HepG2 (cell line): ENCODE results near the gene ZBTB46. TPM values are rescaled to one million over a fixed set of nuclear protein-coding genes. Genes with fewer than 3 reads are reported as not detected.

Source experiments
- ATAC-seq: fragments of 200-7000 bp; cut with Tn5 transposase; 3 replicates; pipeline ENCODE4 v1.9.1; 2020; ENCODE audit warnings: mild to moderate bottlenecking, moderate library complexity
- BruUV-seq: library from RNA; stranded (reverse); fragments of 400-500 nt; replicated peaks from 2 replicates; lab custom pipeline; 2021; lab: Mats Ljungman, UMichigan
- CTCF ChIA-PET: fragments of 300-600 bp; formaldehyde crosslinking; extraction: SDS; loops from one replicate; lab custom pipeline; 2021; ENCODE audit warnings: low total read pairs, inconsistent platforms, low intra/inter-chr PET ratio; lab: Yijun Ruan, JAX
- POLR2A ChIA-PET: fragments of 350-600 bp; sonication (Branson Sonifier 250); formaldehyde crosslinking; loops from one replicate; lab custom pipeline; 2020; ENCODE audit warnings: antibody characterized with exemption, inconsistent platforms; lab: Yijun Ruan, JAX
- DNase-seq: peaks from one replicate; pipeline ENCODE4 v3.0.0-alpha.2; 2015; ENCODE audit warnings: low spot score
- FAIRE-seq: peaks from 3 replicates; lab custom pipeline; 2011; peaks lifted over from hg19 to GRCh38; lab: Jason Lieb, UNC
- H2AFZ ChIP-seq: one replicate; pipeline ENCODE4 v1.6.1; 2011; ENCODE audit warnings: low read length, inconsistent platforms
- H3K27ac ChIP-seq: fragments of 300-600 bp; 3 replicates; pipeline ENCODE4 v1.8.0; 2011; ENCODE audit warnings: mixed run types, mild to moderate bottlenecking, mixed read lengths, low read length, inconsistent platforms; ENCODE audit not compliant: insufficient read depth; ENCODE audit errors: extremely low read length
- H3K27me3 ChIP-seq, 2 experiments: fragments of 200-600 bp in 1 of 2; 2 replicates in 1 of 2; 3 replicates in 1 of 2; pipeline versions ENCODE4 v1.6.0 to v1.8.0; 2011; ENCODE audit warnings: low read length in 2 of 2, mild to moderate bottlenecking in 2 of 2, moderate library complexity in 2 of 2, inconsistent platforms in 1 of 2; ENCODE audit not compliant: insufficient read depth in 2 of 2, control insufficient read depth in 1 of 2
- H3K36me3 ChIP-seq, 2 experiments: fragments of 200-600 bp in 1 of 2; replicated peaks in 1 of 2; 2 replicates in 1 of 2; 3 replicates in 1 of 2; pipeline versions ENCODE4 v1.5.1 to v1.8.0; 2011; ENCODE audit warnings: low read length in 2 of 2, inconsistent platforms in 1 of 2; ENCODE audit not compliant: insufficient read depth in 2 of 2, control insufficient read depth in 1 of 2
- H3K4me1 ChIP-seq: 2 replicates; pipeline ENCODE4 v1.5.1; 2012; ENCODE audit warnings: low read length, inconsistent platforms; ENCODE audit not compliant: insufficient read depth
- H3K4me2 ChIP-seq: 2 replicates; pipeline ENCODE4 v1.6.0; 2011; ENCODE audit warnings: low read depth, low read length, inconsistent platforms
- H3K4me3 ChIP-seq, 3 experiments: fragments of 200-600 bp in 1 of 3; sonication (generic), shearing (Covaris generic) in 1 of 3; replicated peaks in 1 of 3; 2 replicates each; pipeline ENCODE4 v1.5.1; 2011 to 2016; ENCODE audit warnings: low read length in 3 of 3, inconsistent platforms in 2 of 3, low read depth in 2 of 3, mild to moderate bottlenecking in 2 of 3, control low read depth in 1 of 3, mixed read lengths in 1 of 3; ENCODE audit not compliant: insufficient read depth in 1 of 3
- H3K79me2 ChIP-seq: one replicate; pipeline ENCODE4 v1.6.1; 2011; ENCODE audit warnings: low read length, inconsistent platforms; ENCODE audit not compliant: insufficient read depth
- H3K9ac ChIP-seq: 2 replicates; pipeline ENCODE4 v1.6.0; 2011; ENCODE audit warnings: mild to moderate bottlenecking, low read depth, low read length, inconsistent platforms; ENCODE audit not compliant: insufficient read depth
- H3K9me3 ChIP-seq: 2 replicates; pipeline ENCODE4 v1.5.1; 2012; ENCODE audit warnings: mild to moderate bottlenecking, low read length
- H4K20me1 ChIP-seq: 2 replicates; pipeline ENCODE4 v1.6.0; 2011; ENCODE audit warnings: inconsistent platforms, mild to moderate bottlenecking, low read length, moderate library complexity; ENCODE audit not compliant: insufficient read depth
- CREM ChIP-seq, 2 experiments: sonication (generic) in 1 of 2; formaldehyde crosslinking in 1 of 2; IDR thresholded peaks; 2 replicates each; pipeline versions ENCODE4 v1.4.0 to v1.6.1; 2016 to 2020; ENCODE audit warnings: antibody characterized with exemption in 1 of 2, mild to moderate bottlenecking in 1 of 2, missing genetic modification reagents in 1 of 2
- HDAC1 ChIP-seq: sonication (generic); formaldehyde crosslinking; IDR thresholded peaks from 2 replicates; pipeline ENCODE4 v1.5.1; 2020; ENCODE audit warnings: mild to moderate bottlenecking, missing genetic modification reagents
- JUNB ChIP-seq: sonication (generic); formaldehyde crosslinking; IDR thresholded peaks from 2 replicates; pipeline ENCODE4 v1.8.0; 2022; ENCODE audit warnings: missing genetic modification reagents, mild to moderate bottlenecking, borderline replicate concordance
- KAT2B ChIP-seq: fragments of 150-350 bp; IDR thresholded peaks from 2 replicates; pipeline ENCODE4 v1.6.1; 2014; ENCODE audit warnings: low read depth, low read length, borderline replicate concordance
- POLR2AphosphoS5 ChIP-seq: IDR thresholded peaks from 2 replicates; pipeline ENCODE4 v1.6.1; 2012; ENCODE audit warnings: low read depth, low read length
- STAT5B ChIP-seq: sonication (generic); formaldehyde crosslinking; IDR thresholded peaks from 2 replicates; pipeline ENCODE4 v1.4.0; 2020; ENCODE audit warnings: missing genetic modification reagents
- ZBTB38 ChIP-seq: sonication (generic); formaldehyde crosslinking; IDR thresholded peaks from 2 replicates; pipeline ENCODE4 v1.5.1; 2020; ENCODE audit warnings: mild to moderate bottlenecking, missing genetic modification reagents
- ZEB1 ChIP-seq: IDR thresholded peaks from 2 replicates; pipeline ENCODE4 v1.6.1; 2012; ENCODE audit warnings: mild to moderate bottlenecking, low read depth, inconsistent platforms; ENCODE audit not compliant: insufficient replicate concordance
- ZNF331 ChIP-seq: sonication (generic); formaldehyde crosslinking; IDR thresholded peaks from 2 replicates; pipeline ENCODE4 v1.4.0; 2020; ENCODE audit warnings: missing genetic modification reagents
- ZNF343 ChIP-seq: sonication (generic); formaldehyde crosslinking; IDR thresholded peaks from 2 replicates; pipeline ENCODE4 v1.4.0; 2020; ENCODE audit warnings: mild to moderate bottlenecking, missing genetic modification reagents
- ZNF468 ChIP-seq: sonication (generic); formaldehyde crosslinking; IDR thresholded peaks from 2 replicates; pipeline ENCODE4 v1.8.0; 2022; ENCODE audit warnings: mild to moderate bottlenecking, moderate library complexity, missing genetic modification reagents
- ZNF660 ChIP-seq: sonication (generic); formaldehyde crosslinking; IDR thresholded peaks from 2 replicates; pipeline ENCODE4 v1.5.1; 2020; ENCODE audit warnings: mild to moderate bottlenecking, low read depth, missing genetic modification reagents, borderline replicate concordance
- ZNF777 ChIP-seq: sonication (generic); formaldehyde crosslinking; IDR thresholded peaks from 2 replicates; pipeline ENCODE4 v1.4.0; 2020; ENCODE audit warnings: missing genetic modification reagents
- ZNF792 ChIP-seq: IDR thresholded peaks from 2 replicates; pipeline ENCODE4 v1.6.1; 2016
- WGBS: methylation state at CpG from one replicate; pipeline ENCODE4 v1.1.6; 2017; ENCODE audit warnings: low lambda C conversion rate; 5-methylcytosine and 5-hydroxymethylcytosine counted together
- in situ Hi-C: cut with HindIII; loops from 2 replicates; pipeline ENCODE4 v1.10.0; 2017; ENCODE audit warnings: low pct_unique_long_range_greater_than_20kb; ENCODE audit not compliant: extremely low pct_ligation_motif_present
- intact Hi-C: fragments of 100-400 bp; cut with micrococcal nuclease; formaldehyde crosslinking; loops from one replicate; pipeline ENCODE4 v1.10.0; 2022; ENCODE audit not compliant: unreplicated experiment
- polyA plus RNA-seq, 8 experiments: library from polyadenylated mRNA; depleted of rRNA in 3 of 8; stranded (reverse) in 7 of 8; unstranded in 1 of 8; fragments of >200 nt; fragmentation: Illumina TruSeq in 4 of 8; extraction: Trizol in 4 of 8; gene quantifications; 2 replicates each; pipeline versions ENCODE4 v1.2.1 to v1.2.3, GENCODE V29; 2011 to 2016; ENCODE audit warnings: low read depth in 4 of 8, missing spikeins in 1 of 8, mixed read lengths in 1 of 8; ENCODE audit not compliant: insufficient read depth in 1 of 8
- total RNA-seq, 5 experiments: library from RNA; depleted of rRNA; stranded (reverse); fragments of >200 nt; fragmentation: Illumina TruSeq; extraction: Trizol; gene quantifications; 2 replicates each; pipeline ENCODE4 v1.2.3, GENCODE V29; 2016; ENCODE audit warnings: low read depth in 1 of 5
- TF ChIP-seq, protein P1 (sequence below): sonication (generic); formaldehyde crosslinking; IDR thresholded peaks from 2 replicates; pipeline ENCODE4 v1.4.0; 2020; ENCODE audit warnings: missing genetic modification reagents, borderline replicate concordance
- TF ChIP-seq, protein P2 (sequence below): sonication (generic); formaldehyde crosslinking; IDR thresholded peaks from 2 replicates; pipeline ENCODE4 v1.9.0; 2021; ENCODE audit warnings: mild to moderate bottlenecking, missing genetic modification reagents

Gene ZBTB46
- total and polyA plus RNA-seq, 2 of the 13 experiments (the other 11 are each of a cell fraction or from before 2014, with no cell fraction given) = 1.6 to 13.5 TPM

GRCh38 chr20:63741676-63742380 is 89.2 kb downstream of the ZBTB46 start (continued):
- TF ChIP-seq ZNF331 (CRISPR knock-in tag) (no peak), KAT2B (no peak), ZEB1 (no peak), ZBTB38 (CRISPR knock-in tag) (peak; percentile 98), ZNF777 (CRISPR knock-in tag) (no peak), JUNB (CRISPR knock-in tag) (no peak), CREM (IDR thresholded peaks at IDR 0.05) (no peak), CREM (CRISPR knock-in tag; IDR thresholded peaks at IDR 0.05) (no peak), POLR2AphosphoS5 (no peak), ZNF792 (no peak)
- TF ChIP-seq, protein P1, sequence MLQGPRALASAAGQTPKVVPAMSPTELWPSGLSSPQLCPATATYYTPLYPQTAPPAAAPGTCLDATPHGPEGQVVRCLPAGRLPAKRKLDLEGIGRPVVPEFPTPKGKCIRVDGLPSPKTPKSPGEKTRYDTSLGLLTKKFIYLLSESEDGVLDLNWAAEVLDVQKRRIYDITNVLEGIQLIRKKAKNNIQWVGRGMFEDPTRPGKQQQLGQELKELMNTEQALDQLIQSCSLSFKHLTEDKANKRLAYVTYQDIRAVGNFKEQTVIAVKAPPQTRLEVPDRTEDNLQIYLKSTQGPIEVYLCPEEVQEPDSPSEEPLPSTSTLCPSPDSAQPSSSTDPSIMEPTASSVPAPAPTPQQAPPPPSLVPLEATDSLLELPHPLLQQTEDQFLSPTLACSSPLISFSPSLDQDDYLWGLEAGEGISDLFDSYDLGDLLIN (CRISPR knock-in tag) = 0 out of 2 replicates have a peak, but pooled peaks have one; percentile 46

DNA sequence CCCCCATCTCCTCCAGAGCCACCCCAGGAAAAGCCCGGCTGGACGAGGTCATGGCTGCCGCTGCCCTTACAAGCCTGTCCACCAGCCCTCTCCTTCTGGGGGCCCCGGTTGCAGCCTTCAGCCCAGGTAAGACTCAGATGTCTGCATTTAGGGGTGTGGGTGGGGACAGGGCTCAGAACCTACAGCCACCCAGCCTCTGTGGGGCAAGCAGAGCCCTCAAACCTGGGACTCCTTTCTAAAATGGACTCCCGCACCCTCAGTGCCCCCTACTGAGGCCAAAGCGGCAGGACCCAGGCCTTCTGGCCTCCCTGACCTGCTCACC is 89.7 kb downstream of the ZBTB46 start:
- FAIRE-seq (no peak), ATAC-seq (no peak), DNase-seq (no peak)
- POLR2A ChIA-PET = interaction anchor here (0.7 to 2.4 kb wide), 29 partner anchors 9 to 321 kb away, joined by 3 to 41 read pairs (median 6); partner anchors contain the start of genes ARFRP1, DNAJC5, GMEB2 and PRPF6
- Histone ChIP-seq H2AFZ (no peak overlapping the region), H3K79me2 (peaks cover 23% of the 10 kb centered on the region), H3K9me3 (no peaks in the 10 kb centered on the region), H3K9ac (peak overlapping the region; percentile 84), H3K36me3 (peaks cover 21 to 27% of the 10 kb centered on the region in 2 experiments), H3K27me3 (no peaks in the 10 kb centered on the region), H3K27ac (peak overlapping the region; percentile 92), H3K4me1 (peaks cover 64% of the 10 kb centered on the region), H3K4me2 (peak overlapping the region; percentile 95), H3K4me3 (peak overlapping the region; percentile 61 to 84 (median 83)), H4K20me1 (no peaks in the 10 kb centered on the region)
- WGBS = 17% methylated on average over 6 of the region's 6 CpGs
- CTCF ChIA-PET = interaction anchor here (1.0 kb wide), 1 partner anchor 35 kb away, joined by 4 read pairs; no protein-coding TSS in a partner anchor
- TSS peak; percentile 2 for BruUV-seq
- intact Hi-C loops = loop anchor here (2.0 to 10.0 kb wide), 3 partner anchors 35 to 123 kb away; partner anchors contain the start of genes ABHD16B, ARFRP1 and TPD52L2
- in situ Hi-C loops = loop anchor here (5.0 kb wide), 1 partner anchor 34 kb away; the partner anchor contains the start of genes ARFRP1 and ZGPAT
- 0 out of 2 replicates have a peak, but pooled peaks have one; percentile 3 for TF ChIP-seq STAT5B (CRISPR knock-in tag)
- no peak for TF ChIP-seq HDAC1 (CRISPR knock-in tag)
- TF ChIP-seq ZNF343 (CRISPR knock-in tag) = 0 out of 2 replicates have a peak, but pooled peaks have one; percentile 2
- TF ChIP-seq, protein P2, sequence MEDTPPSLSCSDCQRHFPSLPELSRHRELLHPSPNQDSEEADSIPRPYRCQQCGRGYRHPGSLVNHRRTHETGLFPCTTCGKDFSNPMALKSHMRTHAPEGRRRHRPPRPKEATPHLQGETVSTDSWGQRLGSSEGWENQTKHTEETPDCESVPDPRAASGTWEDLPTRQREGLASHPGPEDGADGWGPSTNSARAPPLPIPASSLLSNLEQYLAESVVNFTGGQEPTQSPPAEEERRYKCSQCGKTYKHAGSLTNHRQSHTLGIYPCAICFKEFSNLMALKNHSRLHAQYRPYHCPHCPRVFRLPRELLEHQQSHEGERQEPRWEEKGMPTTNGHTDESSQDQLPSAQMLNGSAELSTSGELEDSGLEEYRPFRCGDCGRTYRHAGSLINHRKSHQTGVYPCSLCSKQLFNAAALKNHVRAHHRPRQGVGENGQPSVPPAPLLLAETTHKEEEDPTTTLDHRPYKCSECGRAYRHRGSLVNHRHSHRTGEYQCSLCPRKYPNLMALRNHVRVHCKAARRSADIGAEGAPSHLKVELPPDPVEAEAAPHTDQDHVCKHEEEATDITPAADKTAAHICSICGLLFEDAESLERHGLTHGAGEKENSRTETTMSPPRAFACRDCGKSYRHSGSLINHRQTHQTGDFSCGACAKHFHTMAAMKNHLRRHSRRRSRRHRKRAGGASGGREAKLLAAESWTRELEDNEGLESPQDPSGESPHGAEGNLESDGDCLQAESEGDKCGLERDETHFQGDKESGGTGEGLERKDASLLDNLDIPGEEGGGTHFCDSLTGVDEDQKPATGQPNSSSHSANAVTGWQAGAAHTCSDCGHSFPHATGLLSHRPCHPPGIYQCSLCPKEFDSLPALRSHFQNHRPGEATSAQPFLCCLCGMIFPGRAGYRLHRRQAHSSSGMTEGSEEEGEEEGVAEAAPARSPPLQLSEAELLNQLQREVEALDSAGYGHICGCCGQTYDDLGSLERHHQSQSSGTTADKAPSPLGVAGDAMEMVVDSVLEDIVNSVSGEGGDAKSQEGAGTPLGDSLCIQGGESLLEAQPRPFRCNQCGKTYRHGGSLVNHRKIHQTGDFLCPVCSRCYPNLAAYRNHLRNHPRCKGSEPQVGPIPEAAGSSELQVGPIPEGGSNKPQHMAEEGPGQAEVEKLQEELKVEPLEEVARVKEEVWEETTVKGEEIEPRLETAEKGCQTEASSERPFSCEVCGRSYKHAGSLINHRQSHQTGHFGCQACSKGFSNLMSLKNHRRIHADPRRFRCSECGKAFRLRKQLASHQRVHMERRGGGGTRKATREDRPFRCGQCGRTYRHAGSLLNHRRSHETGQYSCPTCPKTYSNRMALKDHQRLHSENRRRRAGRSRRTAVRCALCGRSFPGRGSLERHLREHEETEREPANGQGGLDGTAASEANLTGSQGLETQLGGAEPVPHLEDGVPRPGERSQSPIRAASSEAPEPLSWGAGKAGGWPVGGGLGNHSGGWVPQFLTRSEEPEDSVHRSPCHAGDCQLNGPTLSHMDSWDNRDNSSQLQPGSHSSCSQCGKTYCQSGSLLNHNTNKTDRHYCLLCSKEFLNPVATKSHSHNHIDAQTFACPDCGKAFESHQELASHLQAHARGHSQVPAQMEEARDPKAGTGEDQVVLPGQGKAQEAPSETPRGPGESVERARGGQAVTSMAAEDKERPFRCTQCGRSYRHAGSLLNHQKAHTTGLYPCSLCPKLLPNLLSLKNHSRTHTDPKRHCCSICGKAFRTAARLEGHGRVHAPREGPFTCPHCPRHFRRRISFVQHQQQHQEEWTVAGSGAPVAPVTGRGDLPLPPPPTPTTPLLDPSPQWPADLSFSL (CRISPR knock-in tag) = no peak
- no peak for TF ChIP-seq ZNF660 (CRISPR knock-in tag)
- TF ChIP-seq ZNF468 (CRISPR knock-in tag) = peak; percentile 47; the same call in 1 of the 2 replicates
